Liver (tissue), 9 donors: Measurements from ENCODE around the gene ABHD13. TPM values are rescaled to one million over a fixed set of nuclear protein-coding genes. Genes with fewer than 3 reads are reported as not detected.

Source experiments
- DNase-seq: peaks from one replicate; pipeline ENCODE4 v3.0.0-alpha.2; 2017; ENCODE audit warnings: low spot score
- H3K27ac ChIP-seq, 2 donors: one replicate each; pipeline ENCODE4 v1.7.0; 2013; ENCODE audit warnings: inconsistent platforms in 2 of 2, low read length in 2 of 2, control low read depth in 1 of 2, low read depth in 1 of 2, mild to moderate bottlenecking in 1 of 2
- H3K27me3 ChIP-seq, 4 donors: one replicate each; pipeline versions ENCODE4 v1.6.1 to v1.7.0; 2013; ENCODE audit warnings: low read length in 3 of 4, inconsistent platforms in 1 of 4, mild to moderate bottlenecking in 1 of 4, moderate library complexity in 1 of 4; ENCODE audit not compliant: control insufficient read depth in 4 of 4, insufficient read depth in 4 of 4
- H3K36me3 ChIP-seq, 4 donors: one replicate each; pipeline versions ENCODE4 v1.6.1 to v1.7.0; 2013; ENCODE audit warnings: low read length in 3 of 4, mild to moderate bottlenecking in 3 of 4, low read depth in 1 of 4, moderate library complexity in 1 of 4; ENCODE audit not compliant: control insufficient read depth in 4 of 4, insufficient read depth in 3 of 4
- H3K4me1 ChIP-seq, 4 donors: one replicate each; pipeline versions ENCODE4 v1.6.1 to v1.7.0; 2013; ENCODE audit warnings: low read length in 3 of 4, mild to moderate bottlenecking in 3 of 4, moderate library complexity in 1 of 4; ENCODE audit not compliant: control insufficient read depth in 4 of 4, insufficient read depth in 4 of 4
- H3K4me3 ChIP-seq, 3 donors: one replicate each; pipeline versions ENCODE4 v1.6.1 to v1.7.0; 2013; ENCODE audit warnings: low read length in 3 of 3, control low read depth in 1 of 3, low read depth in 1 of 3, mild to moderate bottlenecking in 1 of 3
- H3K9ac ChIP-seq, 2 donors: one replicate each; pipeline ENCODE4 v1.7.0; 2013; ENCODE audit warnings: low read length in 2 of 2, mild to moderate bottlenecking in 2 of 2, moderate library complexity in 2 of 2, control low read depth in 1 of 2, low read depth in 1 of 2
- H3K9me3 ChIP-seq, 4 donors: one replicate each; pipeline versions ENCODE4 v1.6.1 to v1.7.0; 2013; ENCODE audit warnings: low read length in 3 of 4; ENCODE audit not compliant: control insufficient read depth in 4 of 4
- EGR1 ChIP-seq, 2 donors: IDR thresholded peaks; 2 replicates each; pipeline ENCODE4 v1.6.1; 2016 to 2018; ENCODE audit warnings: antibody characterized with exemption in 2 of 2, low read depth in 2 of 2
- FOXA1 ChIP-seq: IDR thresholded peaks from 2 replicates; pipeline ENCODE4 v1.6.1; 2016; ENCODE audit warnings: antibody characterized with exemption
- GABPA ChIP-seq, 2 donors: IDR thresholded peaks in 1 of 2; conservative IDR thresholded peaks in 1 of 2; 2 replicates each; pipeline ENCODE4 v1.6.1; 2016; ENCODE audit warnings: antibody characterized with exemption in 2 of 2, mild to moderate bottlenecking in 1 of 2, moderate library complexity in 1 of 2
- HNF4A ChIP-seq, 2 donors: conservative IDR thresholded peaks; 2 replicates each; pipeline ENCODE4 v1.6.1; 2016; ENCODE audit warnings: antibody characterized with exemption in 2 of 2, mild to moderate bottlenecking in 2 of 2
- HNF4G ChIP-seq: IDR thresholded peaks from 2 replicates; pipeline ENCODE4 v1.6.1; 2016; ENCODE audit warnings: antibody characterized with exemption
- JUND ChIP-seq, 2 donors: IDR thresholded peaks; 2 replicates each; pipeline ENCODE4 v1.6.1; 2016; ENCODE audit warnings: antibody characterized with exemption in 2 of 2
- NR2F2 ChIP-seq: IDR thresholded peaks from 2 replicates; pipeline ENCODE4 v1.6.1; 2016; ENCODE audit warnings: antibody characterized with exemption
- RXRA ChIP-seq, 2 donors: IDR thresholded peaks; 2 replicates each; pipeline ENCODE4 v1.6.1; 2017 to 2018; ENCODE audit warnings: antibody characterized with exemption in 2 of 2, mild to moderate bottlenecking in 1 of 2
- SP1 ChIP-seq: IDR thresholded peaks from 2 replicates; pipeline ENCODE4 v1.6.1; 2018; ENCODE audit warnings: antibody characterized with exemption, mild to moderate bottlenecking
- TAF1 ChIP-seq: conservative IDR thresholded peaks from 2 replicates; pipeline ENCODE4 v1.6.1; 2016; ENCODE audit warnings: antibody characterized with exemption, mild to moderate bottlenecking
- YY1 ChIP-seq: IDR thresholded peaks from 2 replicates; pipeline ENCODE4 v1.6.1; 2016; ENCODE audit warnings: antibody characterized with exemption, mild to moderate bottlenecking
- WGBS: extraction: QIAGEN DNeasy Blood & Tissue Kit; methylation state at CpG from one replicate; pipeline ENCODE4 v1.1.7; 2013; 5-methylcytosine and 5-hydroxymethylcytosine counted together
- polyA plus RNA-seq, 2 donors: library from polyadenylated mRNA; stranded (reverse) in 1 of 2; unstranded in 1 of 2; fragments of 200-250 nt in 1 of 2; fragments of >200 nt in 1 of 2; fragmentation: Nextera tagmentation in 1 of 2; extraction: Ambion mirVana in 1 of 2; gene quantifications; one replicate each; pipeline versions ENCODE4 v1.2.1 to v1.2.3, GENCODE V29; 2013 to 2015
- total RNA-seq, 2 donors: library from RNA; depleted of rRNA; stranded (reverse); fragments of >200 nt; gene quantifications; one replicate each; pipeline ENCODE4 v1.2.3, GENCODE V29; 2014
- TF ChIP-seq, protein P1 (sequence below): IDR thresholded peaks from 2 replicates; pipeline ENCODE4 v1.6.1; 2016; ENCODE audit warnings: antibody characterized with exemption
- TF ChIP-seq, protein P2 (sequence below): IDR thresholded peaks from 2 replicates; pipeline ENCODE4 v1.6.1; 2016; ENCODE audit warnings: antibody characterized with exemption, mild to moderate bottlenecking
- TF ChIP-seq, protein P3 (sequence below): IDR thresholded peaks from 2 replicates; pipeline ENCODE4 v1.6.1; 2016; ENCODE audit warnings: antibody characterized with exemption
- TF ChIP-seq, protein P4 (sequence below): IDR thresholded peaks from 2 replicates; pipeline ENCODE4 v1.6.1; 2016; ENCODE audit warnings: antibody characterized with exemption
- donor health status: healthy.
- donor health status: healthy.
- donor health status: healthy.
- donor health status: healthy.
- donor health status: healthy.

ABHD13 gene
- total RNA-seq (10 to 100 TPM in 1 of 2 donors, 1 to 10 TPM in 1; 7.8 to 10.3 TPM), polyA plus RNA-seq (1 to 10 TPM; 3.6 to 5.8 TPM)

DNA sequence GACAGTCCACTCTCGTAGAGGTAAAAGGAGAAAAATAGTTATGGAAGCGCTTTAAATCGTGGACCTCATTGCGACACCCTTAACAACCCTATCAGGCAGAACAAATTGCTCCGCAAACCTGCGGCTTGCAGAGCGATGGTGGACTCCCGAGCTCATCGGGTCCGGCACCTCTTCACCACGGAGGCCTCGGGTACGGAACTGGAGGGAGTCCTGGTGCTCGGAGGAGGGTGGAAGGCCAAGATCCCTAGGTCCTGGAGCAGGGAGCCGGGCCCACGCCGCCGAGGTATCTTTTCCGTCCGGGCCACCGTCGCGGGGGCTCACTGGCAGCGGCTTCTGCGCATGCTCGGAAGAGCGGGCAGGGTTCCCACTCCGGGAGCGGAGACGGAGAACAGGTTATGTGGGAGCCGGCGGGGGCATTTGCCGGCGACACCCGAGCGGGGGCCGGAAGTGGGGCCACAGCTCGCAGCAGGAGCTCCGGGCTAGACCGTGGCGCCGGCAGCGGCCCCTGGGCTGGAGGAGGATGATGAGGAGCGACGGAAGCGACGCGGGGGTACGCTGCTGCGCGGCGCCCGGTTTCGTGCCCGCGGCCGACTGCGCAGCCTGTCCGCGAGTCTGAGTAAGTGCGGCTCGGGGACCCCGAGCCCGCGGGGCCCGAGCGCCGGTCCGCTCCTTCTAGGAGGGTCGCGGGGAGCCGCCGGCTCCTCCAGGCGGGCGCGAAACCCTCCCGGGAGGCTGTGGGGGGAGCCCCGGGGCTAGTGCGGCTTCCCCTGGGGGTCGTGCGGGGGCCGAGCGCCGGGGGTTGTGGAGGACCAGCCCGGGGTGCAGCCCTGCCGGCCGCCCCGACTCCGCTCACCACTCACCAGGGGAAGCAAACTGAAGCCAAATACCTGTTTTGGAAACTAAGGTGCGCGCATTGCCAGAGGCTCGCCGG, at the start of gene ABHD13:
Gene ABHD13 (plus strand): TSS at position 349 of the 931 bp plus-strand sequence. CDS start 10,827 bp downstream, outside the sequence.
- no peaks in the 10 kb centered on the region for H3K36me3 ChIP-seq
- no peaks in the 10 kb centered on the region for H3K9me3 ChIP-seq
- peak within 1 kb of the TSS; percentile 55 to 85 for H3K27ac ChIP-seq
- peak within 1 kb of the TSS; percentile 82 to 89 for H3K9ac ChIP-seq
- DNase-seq, result peak; percentile 94
- WGBS, result under 1% methylated on average over 93 of the region's 93 CpGs
- TF ChIP-seq YY1 (peak; percentile 92), HNF4A (conservative IDR thresholded peaks at IDR 0.05) (peak; percentile 33 to 39), TAF1 (peak; percentile 55), GABPA (IDR thresholded peaks at IDR 0.05 in 1 of 2, conservative IDR thresholded peaks at IDR 0.05 in 1 of 2) (peak; percentile 84 to 92), NR2F2 (no peak), SP1 (no peak), RXRA (IDR thresholded peaks at IDR 0.05) (peak in 1 of 2 donors; percentile 34), JUND (IDR thresholded peaks at IDR 0.05) (peak in 1 of 2 donors; percentile 6), EGR1 (IDR thresholded peaks at IDR 0.05; ENCODE audit: low read depth in 2 of 2) (peak in 1 of 2 donors; percentile 24)
- TF ChIP-seq, protein P1, sequence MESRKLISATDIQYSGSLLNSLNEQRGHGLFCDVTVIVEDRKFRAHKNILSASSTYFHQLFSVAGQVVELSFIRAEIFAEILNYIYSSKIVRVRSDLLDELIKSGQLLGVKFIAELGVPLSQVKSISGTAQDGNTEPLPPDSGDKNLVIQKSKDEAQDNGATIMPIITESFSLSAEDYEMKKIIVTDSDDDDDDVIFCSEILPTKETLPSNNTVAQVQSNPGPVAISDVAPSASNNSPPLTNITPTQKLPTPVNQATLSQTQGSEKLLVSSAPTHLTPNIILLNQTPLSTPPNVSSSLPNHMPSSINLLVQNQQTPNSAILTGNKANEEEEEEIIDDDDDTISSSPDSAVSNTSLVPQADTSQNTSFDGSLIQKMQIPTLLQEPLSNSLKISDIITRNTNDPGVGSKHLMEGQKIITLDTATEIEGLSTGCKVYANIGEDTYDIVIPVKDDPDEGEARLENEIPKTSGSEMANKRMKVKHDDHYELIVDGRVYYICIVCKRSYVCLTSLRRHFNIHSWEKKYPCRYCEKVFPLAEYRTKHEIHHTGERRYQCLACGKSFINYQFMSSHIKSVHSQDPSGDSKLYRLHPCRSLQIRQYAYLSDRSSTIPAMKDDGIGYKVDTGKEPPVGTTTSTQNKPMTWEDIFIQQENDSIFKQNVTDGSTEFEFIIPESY, result peak; percentile 90
- TF ChIP-seq, protein P2, sequence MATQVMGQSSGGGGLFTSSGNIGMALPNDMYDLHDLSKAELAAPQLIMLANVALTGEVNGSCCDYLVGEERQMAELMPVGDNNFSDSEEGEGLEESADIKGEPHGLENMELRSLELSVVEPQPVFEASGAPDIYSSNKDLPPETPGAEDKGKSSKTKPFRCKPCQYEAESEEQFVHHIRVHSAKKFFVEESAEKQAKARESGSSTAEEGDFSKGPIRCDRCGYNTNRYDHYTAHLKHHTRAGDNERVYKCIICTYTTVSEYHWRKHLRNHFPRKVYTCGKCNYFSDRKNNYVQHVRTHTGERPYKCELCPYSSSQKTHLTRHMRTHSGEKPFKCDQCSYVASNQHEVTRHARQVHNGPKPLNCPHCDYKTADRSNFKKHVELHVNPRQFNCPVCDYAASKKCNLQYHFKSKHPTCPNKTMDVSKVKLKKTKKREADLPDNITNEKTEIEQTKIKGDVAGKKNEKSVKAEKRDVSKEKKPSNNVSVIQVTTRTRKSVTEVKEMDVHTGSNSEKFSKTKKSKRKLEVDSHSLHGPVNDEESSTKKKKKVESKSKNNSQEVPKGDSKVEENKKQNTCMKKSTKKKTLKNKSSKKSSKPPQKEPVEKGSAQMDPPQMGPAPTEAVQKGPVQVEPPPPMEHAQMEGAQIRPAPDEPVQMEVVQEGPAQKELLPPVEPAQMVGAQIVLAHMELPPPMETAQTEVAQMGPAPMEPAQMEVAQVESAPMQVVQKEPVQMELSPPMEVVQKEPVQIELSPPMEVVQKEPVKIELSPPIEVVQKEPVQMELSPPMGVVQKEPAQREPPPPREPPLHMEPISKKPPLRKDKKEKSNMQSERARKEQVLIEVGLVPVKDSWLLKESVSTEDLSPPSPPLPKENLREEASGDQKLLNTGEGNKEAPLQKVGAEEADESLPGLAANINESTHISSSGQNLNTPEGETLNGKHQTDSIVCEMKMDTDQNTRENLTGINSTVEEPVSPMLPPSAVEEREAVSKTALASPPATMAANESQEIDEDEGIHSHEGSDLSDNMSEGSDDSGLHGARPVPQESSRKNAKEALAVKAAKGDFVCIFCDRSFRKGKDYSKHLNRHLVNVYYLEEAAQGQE, result peak; percentile 47
- TF ChIP-seq, protein P3, sequence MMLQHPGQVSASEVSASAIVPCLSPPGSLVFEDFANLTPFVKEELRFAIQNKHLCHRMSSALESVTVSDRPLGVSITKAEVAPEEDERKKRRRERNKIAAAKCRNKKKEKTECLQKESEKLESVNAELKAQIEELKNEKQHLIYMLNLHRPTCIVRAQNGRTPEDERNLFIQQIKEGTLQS, result no peak
- TF ChIP-seq, protein P4, sequence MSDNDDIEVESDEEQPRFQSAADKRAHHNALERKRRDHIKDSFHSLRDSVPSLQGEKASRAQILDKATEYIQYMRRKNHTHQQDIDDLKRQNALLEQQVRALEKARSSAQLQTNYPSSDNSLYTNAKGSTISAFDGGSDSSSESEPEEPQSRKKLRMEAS, result peak; percentile 62
- peak within 1 kb of the TSS; percentile 50 to 100 (median 85) for H3K4me3 ChIP-seq
- no peaks in the 10 kb centered on the region for H3K27me3 ChIP-seq
- H3K4me1 ChIP-seq, result peaks cover 9 to 45% (median 27%) of the 10 kb centered on the region in 4 donors

DNA sequence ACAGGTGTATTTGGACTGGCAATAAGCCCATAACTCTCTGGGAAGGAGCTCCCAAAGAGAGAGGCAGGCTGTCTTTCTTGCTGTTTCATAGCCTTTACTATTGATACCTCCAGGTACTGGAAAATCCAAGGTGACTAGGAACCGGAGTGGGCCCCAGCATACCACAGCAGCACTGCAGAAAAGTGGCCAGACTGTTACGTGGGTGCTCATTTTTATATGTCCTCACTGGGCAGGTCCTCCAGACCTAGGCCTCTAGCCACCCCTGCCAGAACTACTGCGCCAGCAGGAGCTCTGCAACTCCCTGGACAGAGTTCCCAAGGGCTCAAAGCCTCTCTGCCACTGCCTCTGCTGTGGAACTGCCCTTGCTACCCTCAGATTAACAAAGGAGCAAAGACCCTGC, 49.3 kb upstream of the ABHD13 start:
- Histone ChIP-seq H3K9me3 (peaks cover 0 to 3% (median 1%) of the 10 kb centered on the region in 4 donors), H3K27me3 (no peaks in the 10 kb centered on the region), H3K4me3 (no peak overlapping the region), H3K27ac (no peak overlapping the region), H3K4me1 (no peaks in the 10 kb centered on the region), H3K9ac (no peak overlapping the region), H3K36me3 (no peaks in the 10 kb centered on the region)
- no peak for TF ChIP-seq HNF4G
- no peak for TF ChIP-seq FOXA1
- no peak for DNase-seq
- 89% methylated on average over 3 of the region's 3 CpGs for WGBS
